Heart left ventricle (tissue), 13 donors: Measurements from ENCODE around the gene TRAF3.

Experiments
- CTCF ChIP-seq, 12 donors: fragments of 200-600 bp; sonication (generic) in 4 of 12; IDR thresholded peaks; one replicate each; pipeline versions ENCODE4 v1.5.0 to v1.8.0; 2018 to 2022; ENCODE audit warnings: antibody characterized with exemption in 12 of 12, mild to moderate bottlenecking in 5 of 12
- POLR2A ChIP-seq, 2 donors: fragments of 450-650 bp; IDR thresholded peaks; one replicate each; pipeline ENCODE4 v1.6.1; 2017; ENCODE audit warnings: antibody characterized with exemption in 2 of 2, mild to moderate bottlenecking in 2 of 2, moderate library complexity in 2 of 2
- donor health status: ischemic (EF 13 %, LVEDD 7.1; RV severe dilation, severe dysfunction).
- donor health status: DM: no; HTN: yes; CAD: no.
- donor health status: DM: no; HTN: no; CAD: no.
- donor health status: ischemic (EF 25% LVEDD 6.9; RV normal size, moderate dysfunction).
- donor health status: ischemic (EF 25% LVEDD 5.7; RV mildly dilated, moderate dysfunction).
- donor health status: ischemic (EF 35%, LVEDD 5.7; RV mildly dilated, moderate dysfunction).
- donor health status: nonischemic (EF 11% LVEDD 7.7; RV severe dilation, severe dysfunction).
- donor health status: DM: yes; HTN: yes; CAD: no.
- donor health status: PGD.
- donor health status: ischemic (EF 29% LVEDD 5.4; RV normal size, mild dysfunction).
- donor health status: nonischemic (EF 23%, LVEDD 6.1; RV moderate dilation, normal function).

- TF ChIP-seq CTCF (IDR thresholded peaks at IDR 0.05) (no peak), POLR2A (IDR thresholded peaks at IDR 0.05) (no peak)
Measured at GRCh38 chr14:102822311-102822863, 45.1 kb downstream of the TRAF3 start.
